ENCODE data around the gene TAF1L.
"Not testable (repeated sequence)": the region's sequence is repeated elsewhere in the genome, so short reads cannot be mapped to it uniquely, and the experiment has no call there.

TAF1L gene, protein sequence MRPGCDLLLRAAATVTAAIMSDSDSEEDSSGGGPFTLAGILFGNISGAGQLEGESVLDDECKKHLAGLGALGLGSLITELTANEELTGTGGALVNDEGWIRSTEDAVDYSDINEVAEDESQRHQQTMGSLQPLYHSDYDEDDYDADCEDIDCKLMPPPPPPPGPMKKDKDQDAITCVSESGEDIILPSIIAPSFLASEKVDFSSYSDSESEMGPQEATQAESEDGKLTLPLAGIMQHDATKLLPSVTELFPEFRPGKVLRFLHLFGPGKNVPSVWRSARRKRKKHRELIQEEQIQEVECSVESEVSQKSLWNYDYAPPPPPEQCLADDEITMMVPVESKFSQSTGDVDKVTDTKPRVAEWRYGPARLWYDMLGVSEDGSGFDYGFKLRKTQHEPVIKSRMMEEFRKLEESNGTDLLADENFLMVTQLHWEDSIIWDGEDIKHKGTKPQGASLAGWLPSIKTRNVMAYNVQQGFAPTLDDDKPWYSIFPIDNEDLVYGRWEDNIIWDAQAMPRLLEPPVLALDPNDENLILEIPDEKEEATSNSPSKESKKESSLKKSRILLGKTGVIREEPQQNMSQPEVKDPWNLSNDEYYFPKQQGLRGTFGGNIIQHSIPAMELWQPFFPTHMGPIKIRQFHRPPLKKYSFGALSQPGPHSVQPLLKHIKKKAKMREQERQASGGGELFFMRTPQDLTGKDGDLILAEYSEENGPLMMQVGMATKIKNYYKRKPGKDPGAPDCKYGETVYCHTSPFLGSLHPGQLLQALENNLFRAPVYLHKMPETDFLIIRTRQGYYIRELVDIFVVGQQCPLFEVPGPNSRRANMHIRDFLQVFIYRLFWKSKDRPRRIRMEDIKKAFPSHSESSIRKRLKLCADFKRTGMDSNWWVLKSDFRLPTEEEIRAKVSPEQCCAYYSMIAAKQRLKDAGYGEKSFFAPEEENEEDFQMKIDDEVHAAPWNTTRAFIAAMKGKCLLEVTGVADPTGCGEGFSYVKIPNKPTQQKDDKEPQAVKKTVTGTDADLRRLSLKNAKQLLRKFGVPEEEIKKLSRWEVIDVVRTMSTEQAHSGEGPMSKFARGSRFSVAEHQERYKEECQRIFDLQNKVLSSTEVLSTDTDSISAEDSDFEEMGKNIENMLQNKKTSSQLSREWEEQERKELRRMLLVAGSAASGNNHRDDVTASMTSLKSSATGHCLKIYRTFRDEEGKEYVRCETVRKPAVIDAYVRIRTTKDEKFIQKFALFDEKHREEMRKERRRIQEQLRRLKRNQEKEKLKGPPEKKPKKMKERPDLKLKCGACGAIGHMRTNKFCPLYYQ (N-terminal part only)

GRCh38 chr9:32635362-32635761, at the start of gene TAF1L:
TSS of gene TAF1L (minus strand) at chr9:32635669. CDS start at chr9:32635579, 90 bp downstream.
- DNase-seq (ENCODE audit: low read depth in 1 of 2, low spot score in 1 of 2): no peak

DNA sequence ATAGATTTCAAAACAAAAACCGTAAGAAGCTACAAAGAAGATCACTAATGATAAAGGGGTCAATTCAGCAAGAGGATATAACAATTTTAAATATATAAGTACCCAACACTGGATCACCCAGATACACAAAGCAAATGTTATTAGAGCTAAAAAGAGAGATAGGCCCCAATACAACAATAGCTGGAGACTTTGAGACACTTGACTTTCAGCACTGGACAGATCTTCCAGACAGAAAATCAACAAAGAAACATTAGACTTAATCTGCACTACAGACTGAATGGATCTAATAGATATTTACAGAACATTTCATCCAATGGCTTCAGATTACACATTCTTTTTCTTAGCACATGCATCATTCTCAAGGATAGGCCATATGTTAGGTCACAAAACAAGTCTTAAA, 46.3 kb upstream of the TAF1L start:
- DNase-seq (ENCODE audit: low read depth in 1 of 2, low spot score in 1 of 2): no peak

GRCh38 chr9:32677931-32678330, 42.5 kb upstream of the TAF1L start:
- DNase-seq (ENCODE audit: low read depth in 1 of 2, low spot score in 1 of 2): no peak

DNA sequence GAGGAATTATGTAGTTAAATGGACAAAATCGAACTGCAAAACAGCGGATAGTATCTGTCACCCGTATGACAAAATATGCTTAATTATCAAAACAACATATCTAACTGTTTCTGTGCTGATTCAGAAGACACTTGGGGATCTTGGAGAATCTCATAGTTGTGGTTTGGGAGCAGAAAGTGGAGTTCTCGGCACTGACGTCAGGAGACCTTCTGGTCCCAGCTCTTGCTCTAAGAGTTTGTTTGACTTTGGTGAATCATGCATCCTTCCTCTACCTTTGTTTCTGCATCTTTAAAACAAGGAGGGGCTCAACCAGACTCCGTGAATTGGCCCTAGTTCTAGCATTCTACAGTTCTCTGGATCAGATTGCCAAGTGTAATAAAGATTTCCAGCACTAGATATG, 37.0 kb upstream of the TAF1L start:
- DNase-seq (ENCODE audit: low read depth in 1 of 2, low spot score in 1 of 2): no peak

GRCh38 chr9:32671333-32671732, 35.9 kb upstream of the TAF1L start:
- no peak for DNase-seq (ENCODE audit: low read depth in 1 of 2, low spot score in 1 of 2)

DNA sequence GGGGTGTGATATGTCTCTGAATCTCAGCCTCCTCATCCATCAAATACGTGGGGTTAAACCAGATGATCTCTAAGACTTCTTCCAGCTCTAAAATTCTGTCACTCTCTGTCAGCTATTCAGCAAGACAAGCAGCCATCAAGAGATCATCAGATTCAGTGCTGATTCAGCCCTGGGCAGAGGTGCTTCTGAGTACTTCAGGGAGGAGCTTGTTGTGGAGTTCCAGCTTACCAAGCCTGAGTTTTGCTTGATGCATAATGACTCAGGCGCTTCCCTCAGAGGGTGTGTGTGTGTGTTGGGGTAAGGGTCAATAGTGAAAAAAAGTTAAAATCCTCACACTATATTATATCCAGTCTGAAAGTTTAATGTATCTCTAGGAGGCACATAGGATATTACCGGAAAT, 29.6 kb upstream of the TAF1L start:
- DNase-seq (ENCODE audit: low read depth in 1 of 2, low spot score in 1 of 2): no peak

GRCh38 chr9:32663741-32664140, 28.3 kb upstream of the TAF1L start:
- no peak for DNase-seq (ENCODE audit: low read depth in 1 of 2, low spot score in 1 of 2)

- no peak for DNase-seq (ENCODE audit: low read depth in 1 of 2, low spot score in 1 of 2)
Measured at GRCh38 chr9:32647671-32648070, 12.2 kb upstream of the TAF1L start.

- DNase-seq (ENCODE audit: low read depth in 1 of 2, low spot score in 1 of 2): no peak
Measured at GRCh38 chr9:32644698-32645097, 9.2 kb upstream of the TAF1L start.

GRCh38 chr9:32633151-32633550, 2.3 kb downstream of the TAF1L start:
- not testable (repeated sequence) for DNase-seq (ENCODE audit: low read depth in 1 of 2, low spot score in 1 of 2)

GRCh38 chr9:32631991-32632390, 3.5 kb downstream of the TAF1L start:
- no peak for DNase-seq (ENCODE audit: low read depth in 1 of 2, low spot score in 1 of 2)

- DNase-seq (ENCODE audit: low read depth in 1 of 2, low spot score in 1 of 2): no peak
Measured at GRCh38 chr9:32627394-32627954, 8.0 kb downstream of the TAF1L start.

- DNase-seq (ENCODE audit: low read depth in 1 of 2, low spot score in 1 of 2): no peak
Measured at GRCh38 chr9:32625320-32625719, 10.1 kb downstream of the TAF1L start.

- no peak for DNase-seq (ENCODE audit: low read depth in 1 of 2, low spot score in 1 of 2)
Measured at GRCh38 chr9:32622948-32623347, 12.5 kb downstream of the TAF1L start.

- no peak for DNase-seq (ENCODE audit: low read depth in 1 of 2, low spot score in 1 of 2)
Measured at GRCh38 chr9:32618261-32618660, 17.2 kb downstream of the TAF1L start.

- DNase-seq (ENCODE audit: low read depth in 1 of 2, low spot score in 1 of 2): no peak
Measured at GRCh38 chr9:32606811-32607210, 28.7 kb downstream of the TAF1L start.

DNA sequence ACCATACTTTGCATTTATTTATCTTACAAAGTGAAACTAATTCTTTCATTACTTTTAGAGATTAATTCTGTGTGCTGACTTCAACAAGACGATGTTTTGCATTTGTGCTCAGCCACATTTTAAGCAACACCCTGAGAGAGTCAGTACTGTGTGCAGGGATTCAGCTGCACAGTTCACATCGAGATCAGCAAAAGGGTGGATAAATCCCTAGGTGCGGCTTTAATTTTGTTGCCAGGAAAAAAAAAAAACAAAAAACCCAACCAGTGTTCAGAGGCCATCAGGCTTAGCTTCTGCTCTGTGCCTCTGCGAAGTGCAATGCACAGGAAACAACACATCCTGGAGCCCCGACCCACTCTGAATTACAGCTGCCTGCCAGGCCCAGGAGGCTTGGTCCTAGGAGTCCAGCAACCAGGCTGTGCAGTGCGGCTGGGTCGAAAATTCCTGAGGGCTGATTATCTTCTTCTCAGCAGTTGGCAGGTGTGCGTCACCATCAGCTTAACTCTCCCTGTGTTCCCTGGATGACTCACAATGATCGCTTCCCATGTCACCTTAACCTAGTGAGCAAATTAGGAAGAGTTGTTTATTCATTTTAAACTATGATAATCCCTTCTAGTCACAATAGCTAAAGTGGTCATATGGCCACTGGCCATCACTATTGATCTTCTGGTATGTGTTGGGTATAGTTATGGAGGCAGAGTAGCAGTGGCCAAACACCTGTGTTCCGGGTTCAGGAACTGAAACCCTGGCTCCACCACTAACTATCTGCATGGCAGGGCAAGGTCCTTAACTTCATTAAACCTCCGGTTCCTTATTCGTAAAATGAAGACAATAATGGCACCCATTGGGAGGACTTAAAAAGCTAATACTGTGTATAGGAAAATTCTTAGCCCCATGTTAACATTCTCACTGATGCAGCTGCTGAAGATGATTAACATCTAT, 31.3 kb downstream of the TAF1L start:
- no peak for DNase-seq (ENCODE audit: low read depth in 1 of 2, low spot score in 1 of 2)

GRCh38 chr9:32599021-32599420, 36.4 kb downstream of the TAF1L start:
- DNase-seq (ENCODE audit: low read depth in 1 of 2, low spot score in 1 of 2): not testable (repeated sequence)

DNA sequence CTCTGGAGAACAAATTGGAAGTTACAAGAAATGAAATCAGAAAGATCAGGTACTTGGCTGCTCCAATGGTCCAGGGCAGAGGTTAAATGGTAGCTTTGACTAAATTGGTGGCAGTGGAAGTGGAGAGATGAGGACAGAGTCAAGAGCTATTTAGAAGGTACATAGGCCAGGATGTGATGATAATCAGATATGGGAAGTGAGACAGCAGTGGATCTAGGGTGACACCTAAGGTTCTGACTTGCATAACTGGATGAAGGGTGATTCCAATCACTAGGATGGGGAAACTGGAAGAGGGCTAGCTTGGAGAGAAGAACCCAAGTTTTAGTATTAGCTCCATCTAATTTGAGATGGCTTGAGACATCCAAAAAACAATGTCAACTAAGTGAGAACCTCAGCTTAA, 38.5 kb downstream of the TAF1L start:
- DNase-seq (ENCODE audit: low read depth in 1 of 2, low spot score in 1 of 2): no peak
